B cell (primary cell): ENCODE measurements around the gene MRPS6. TPM values are rescaled to one million over a fixed set of nuclear protein-coding genes. Genes with fewer than 3 reads are reported as not detected.

Experiments used
- ATAC-seq: fragments of 200-7000 bp; cut with Tn5 transposase; one replicate; pipeline ENCODE4 v1.10.0; 2021; ENCODE audit warnings: low read depth, mild to moderate bottlenecking, moderate number of reproducible peaks, moderate library complexity
- CTCF ChIA-PET: fragments of 350-600 bp; sonication (Branson Sonifier 250); formaldehyde crosslinking; loops from one replicate; lab custom pipeline; 2021; ENCODE audit warnings: antibody characterized with exemption, inconsistent platforms; lab: Charles Lee
- POLR2A ChIA-PET: fragments of 350-600 bp; sonication (Branson Sonifier 250); formaldehyde crosslinking; loops from one replicate; lab custom pipeline; 2021; ENCODE audit warnings: antibody characterized with exemption; lab: Charles Lee
- DNase-seq: peaks from one replicate; pipeline ENCODE4 v3.0.0; 2013
- H2AFZ ChIP-seq: 2 replicates; pipeline ENCODE4 v1.6.1; 2012; ENCODE audit warnings: mild to moderate bottlenecking, low read depth, low read length; ENCODE audit not compliant: insufficient read depth, poor library complexity, severe bottlenecking
- H3K27ac ChIP-seq, 2 donors: 1 replicate in 1 of 2; 2 replicates in 1 of 2; pipeline ENCODE4 v1.5.1; 2012 to 2013; ENCODE audit warnings: low read length in 2 of 2, mild to moderate bottlenecking in 2 of 2, moderate library complexity in 1 of 2
- H3K27me3 ChIP-seq, 4 experiments: fragments of 200-600 bp in 1 of 4; sonication (generic) in 1 of 4; replicated peaks in 1 of 4; 1 replicate in 2 of 4; 2 replicates in 2 of 4; pipeline versions ENCODE4 v1.6.1 to v1.7.0; 2013 to 2016; ENCODE audit warnings: low read length in 3 of 4, mild to moderate bottlenecking in 2 of 4, mixed read lengths in 1 of 4, moderate library complexity in 1 of 4; ENCODE audit not compliant: insufficient read depth in 4 of 4, control insufficient read depth in 3 of 4; ENCODE audit errors: control extremely low read depth in 1 of 4
- H3K36me3 ChIP-seq, 2 experiments: replicated peaks in 1 of 2; 1 replicate in 1 of 2; 2 replicates in 1 of 2; pipeline versions ENCODE4 v1.6.1 to v1.7.1; 2013; ENCODE audit warnings: low read length in 1 of 2; ENCODE audit not compliant: insufficient read depth in 2 of 2, control insufficient read depth in 1 of 2; ENCODE audit errors: control extremely low read depth in 1 of 2, extremely low read depth in 1 of 2
- H3K4me1 ChIP-seq, 2 donors: fragments of 200-600 bp in 1 of 2; sonication (generic) in 1 of 2; 1 replicate in 1 of 2; 2 replicates in 1 of 2; pipeline versions ENCODE4 v1.5.1 to v1.6.1; 2013 to 2017; ENCODE audit warnings: low read length in 2 of 2; ENCODE audit not compliant: control insufficient read depth in 2 of 2, insufficient read depth in 2 of 2
- H3K4me2 ChIP-seq: replicated peaks from 2 replicates; pipeline ENCODE3; 2012; ENCODE audit warnings: mild to moderate bottlenecking, low read depth, low read length; ENCODE audit not compliant: poor library complexity, severe bottlenecking
- H3K4me3 ChIP-seq, 5 experiments: fragments of 200-600 bp in 1 of 5; sonication (generic) in 1 of 5; 1 replicate in 3 of 5; 2 replicates in 2 of 5; pipeline versions ENCODE4 v1.5.1 to v1.7.0; 2011 to 2016; ENCODE audit warnings: low read length in 4 of 5, mild to moderate bottlenecking in 4 of 5, low read depth in 2 of 5, control low read depth in 1 of 5, moderate library complexity in 1 of 5; ENCODE audit not compliant: insufficient read depth in 1 of 5; ENCODE audit errors: control extremely low read depth in 1 of 5, extremely low read depth in 1 of 5
- H3K79me2 ChIP-seq: fragments of 200-600 bp; sonication (generic); one replicate; pipeline ENCODE4 v1.6.0; 2016; ENCODE audit warnings: low read length; ENCODE audit not compliant: control insufficient read depth, insufficient read depth
- H3K9ac ChIP-seq: fragments of 200-600 bp; sonication (generic); 2 replicates; pipeline ENCODE4 v1.6.1; 2017; ENCODE audit warnings: mild to moderate bottlenecking, low read length, moderate library complexity
- H3K9me3 ChIP-seq, 3 donors: one replicate each; pipeline versions ENCODE4 v1.6.1 to v1.7.1; 2013; ENCODE audit warnings: low read length in 2 of 3; ENCODE audit not compliant: control insufficient read depth in 2 of 3, insufficient read depth in 1 of 3; ENCODE audit errors: control extremely low read depth in 1 of 3
- H4K20me1 ChIP-seq: 2 replicates; pipeline ENCODE4 v1.6.0; 2012; ENCODE audit warnings: mild to moderate bottlenecking, low read length; ENCODE audit not compliant: insufficient read depth, control insufficient read depth, poor library complexity, severe bottlenecking
- H3K27ac Mint-ChIP-seq: one replicate; pipeline ENCODE4 v1.8.0; 2021; ENCODE audit warnings: mixed read lengths
- H3K27me3 Mint-ChIP-seq: one replicate; pipeline ENCODE4 v1.8.0; 2021; ENCODE audit warnings: mixed read lengths
- H3K4me1 Mint-ChIP-seq: one replicate; pipeline ENCODE4 v1.8.0; 2021; ENCODE audit warnings: mixed read lengths
- H3K4me3 Mint-ChIP-seq: one replicate; pipeline ENCODE4 v1.8.0; 2021; ENCODE audit warnings: mixed read lengths
- H3K9me3 Mint-ChIP-seq: one replicate; pipeline ENCODE4 v1.8.0; 2022; ENCODE audit warnings: mixed read lengths; ENCODE audit not compliant: insufficient read depth
- EZH2 ChIP-seq: IDR thresholded peaks from 2 replicates; pipeline ENCODE4 v1.6.1; 2012; ENCODE audit warnings: borderline replicate concordance, low read depth, mild to moderate bottlenecking, moderate library complexity, low read length; ENCODE audit not compliant: insufficient read depth, poor library complexity, severe bottlenecking
- WGBS: methylation state at CpG from one replicate; pipeline ENCODE4 v1.1.5; 2013; ENCODE audit warnings: missing lambda C conversion rate; ENCODE audit not compliant: insufficient coverage; 5-methylcytosine and 5-hydroxymethylcytosine counted together
- intact Hi-C: fragments of 100-400 bp; cut with micrococcal nuclease; formaldehyde crosslinking; loops from one replicate; pipeline ENCODE4 v1.10.0; 2022
- polyA plus RNA-seq: library from polyadenylated mRNA; depleted of rRNA; stranded (reverse); fragments of >200 nt; gene quantifications from 2 replicates; pipeline ENCODE4 v1.2.3, GENCODE V29; 2012
- total RNA-seq, 2 donors: library from RNA; stranded (reverse); fragments of 120-200 nt in 1 of 2; gene quantifications; 1 replicate in 1 of 2; 2 replicates in 1 of 2; pipeline versions ENCODE4 v1.2.3 to v1.2.4, GENCODE V29; 2013 to 2022
- TF ChIP-seq, protein P1 (sequence below): fragments of 200-600 bp; IDR thresholded peaks from one replicate; pipeline ENCODE4 v1.8.0; 2022; ENCODE audit warnings: antibody characterized with exemption, mild to moderate bottlenecking

Gene MRPS6
- total and polyA plus RNA-seq, 2 donors (not counting 1 experiment from before 2014, with no cell fraction given): 15.7 to 37.9 TPM

DNA sequence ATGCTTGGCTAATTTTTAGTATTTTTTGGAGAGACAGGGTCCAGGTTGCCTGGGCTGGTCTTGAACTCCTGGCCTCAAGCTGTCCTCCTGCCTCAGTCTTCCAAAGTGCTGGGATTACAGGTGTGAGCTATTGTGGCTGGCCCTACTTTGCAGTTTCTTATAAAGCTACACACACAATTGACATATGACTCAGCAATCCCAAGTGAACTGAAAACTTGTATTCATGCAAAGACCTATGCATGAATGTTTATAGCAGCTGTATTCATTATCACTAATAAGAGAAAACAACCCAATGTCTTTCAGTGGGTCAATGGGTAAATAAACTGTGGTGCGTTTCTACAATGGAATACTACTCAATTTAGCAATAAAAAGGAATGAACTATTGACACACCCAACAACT lies 103.1 kb downstream of the MRPS6 start:
- H3K4me1 ChIP-seq: no peaks in the 10 kb centered on the region
- H3K4me1 Mint-ChIP-seq: no peaks in the 10 kb centered on the region
- no peak for TF ChIP-seq EZH2
- TF ChIP-seq, protein P1, sequence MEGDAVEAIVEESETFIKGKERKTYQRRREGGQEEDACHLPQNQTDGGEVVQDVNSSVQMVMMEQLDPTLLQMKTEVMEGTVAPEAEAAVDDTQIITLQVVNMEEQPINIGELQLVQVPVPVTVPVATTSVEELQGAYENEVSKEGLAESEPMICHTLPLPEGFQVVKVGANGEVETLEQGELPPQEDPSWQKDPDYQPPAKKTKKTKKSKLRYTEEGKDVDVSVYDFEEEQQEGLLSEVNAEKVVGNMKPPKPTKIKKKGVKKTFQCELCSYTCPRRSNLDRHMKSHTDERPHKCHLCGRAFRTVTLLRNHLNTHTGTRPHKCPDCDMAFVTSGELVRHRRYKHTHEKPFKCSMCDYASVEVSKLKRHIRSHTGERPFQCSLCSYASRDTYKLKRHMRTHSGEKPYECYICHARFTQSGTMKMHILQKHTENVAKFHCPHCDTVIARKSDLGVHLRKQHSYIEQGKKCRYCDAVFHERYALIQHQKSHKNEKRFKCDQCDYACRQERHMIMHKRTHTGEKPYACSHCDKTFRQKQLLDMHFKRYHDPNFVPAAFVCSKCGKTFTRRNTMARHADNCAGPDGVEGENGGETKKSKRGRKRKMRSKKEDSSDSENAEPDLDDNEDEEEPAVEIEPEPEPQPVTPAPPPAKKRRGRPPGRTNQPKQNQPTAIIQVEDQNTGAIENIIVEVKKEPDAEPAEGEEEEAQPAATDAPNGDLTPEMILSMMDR: no peak
- H3K9ac ChIP-seq: no peak overlapping the region
- DNase-seq (no peak), ATAC-seq (no peak)
- CTCF ChIA-PET: no interaction called here
- peaks cover 3 to 31% (median 16%) of the 10 kb centered on the region in 3 donors for H3K9me3 ChIP-seq
- POLR2A ChIA-PET: no interaction called here
- no peaks in the 10 kb centered on the region for H3K79me2 ChIP-seq
- no peak overlapping the region for H2AFZ ChIP-seq
- H3K27ac Mint-ChIP-seq: no peak overlapping the region
- no peaks in the 10 kb centered on the region for H3K27me3 Mint-ChIP-seq
- no peak overlapping the region for H3K4me3 ChIP-seq
- no peak overlapping the region for H3K27ac ChIP-seq
- no peak overlapping the region for H3K4me2 ChIP-seq
- WGBS: no CpG with 5 or more reads among the region's 1 CpG
- H3K4me3 Mint-ChIP-seq: no peak overlapping the region
- H3K36me3 ChIP-seq: no peaks in the 10 kb centered on the region
- no peaks in the 10 kb centered on the region for H4K20me1 ChIP-seq
- no peaks in the 10 kb centered on the region for H3K27me3 ChIP-seq
- intact Hi-C loops: no loop called here
- H3K9me3 Mint-ChIP-seq: peaks cover 20% of the 10 kb centered on the region

DNA sequence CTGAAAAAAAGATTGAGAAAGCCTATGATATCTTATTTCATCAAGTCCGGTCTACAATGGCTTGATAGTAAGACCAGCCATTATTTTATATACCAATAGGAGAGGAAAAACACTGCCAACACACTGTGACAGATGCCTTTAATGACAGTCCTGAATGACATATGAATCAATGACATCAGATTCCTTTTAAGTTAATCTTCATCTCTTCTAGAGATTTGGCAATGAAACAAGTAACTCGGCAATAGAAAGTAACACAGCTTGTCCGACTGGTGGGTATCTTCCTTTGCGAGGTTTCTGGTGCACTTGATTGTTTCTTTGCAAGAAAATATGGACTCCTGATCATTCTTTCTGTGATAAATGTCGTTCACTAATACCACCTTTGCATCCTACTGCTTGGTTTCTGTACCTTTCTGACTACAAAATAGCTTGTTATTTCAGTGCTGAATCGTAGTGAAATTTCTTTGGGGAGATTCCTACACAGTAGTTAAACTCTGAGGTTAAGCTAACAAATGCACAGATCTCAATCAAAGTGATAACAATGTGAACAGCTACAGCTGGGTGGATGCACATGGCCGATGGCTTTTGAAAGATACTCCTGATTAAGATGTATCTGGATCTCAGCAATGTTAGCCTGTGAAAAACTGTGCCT lies 104.7 kb downstream of the MRPS6 start:
- no peak overlapping the region for H3K27ac ChIP-seq
- no peak overlapping the region for H3K9ac ChIP-seq
- intact Hi-C loops: no loop called here
- H3K4me3 Mint-ChIP-seq: no peak overlapping the region
- no peak for DNase-seq
- H3K4me1 ChIP-seq: no peaks in the 10 kb centered on the region
- ChIA-PET CTCF (no interaction called here), POLR2A (no interaction called here)
- WGBS: 97% methylated on average over 4 of the region's 7 CpGs
- H3K36me3 ChIP-seq: no peaks in the 10 kb centered on the region
- no peak overlapping the region for H3K27ac Mint-ChIP-seq
- TF ChIP-seq, protein P1: no peak
- no peak for TF ChIP-seq EZH2
- H3K4me1 Mint-ChIP-seq: no peaks in the 10 kb centered on the region
- no peak overlapping the region for H3K4me3 ChIP-seq
- peaks cover 0 to 16% (median 9%) of the 10 kb centered on the region in 3 donors for H3K9me3 ChIP-seq
- H4K20me1 ChIP-seq: no peaks in the 10 kb centered on the region
- no peak for ATAC-seq
- no peaks in the 10 kb centered on the region for H3K27me3 ChIP-seq
- H3K79me2 ChIP-seq: no peaks in the 10 kb centered on the region
- H3K27me3 Mint-ChIP-seq: no peaks in the 10 kb centered on the region
- peaks cover 15% of the 10 kb centered on the region for H3K9me3 Mint-ChIP-seq
- H3K4me2 ChIP-seq: no peak overlapping the region
- H2AFZ ChIP-seq: no peak overlapping the region
